Spleen (tissue), 11 donors: ENCODE data around the gene SEC14L6. TPM values are rescaled to one million over a fixed set of nuclear protein-coding genes. Genes with fewer than 3 reads are reported as not detected.

Experiments
- DNase-seq: peaks from one replicate; pipeline ENCODE4 v3.0.0-alpha.2; 2020
- H3K27ac ChIP-seq, 8 donors: fragments of 200-600 bp; sonication (generic) in 7 of 8; 1 replicate in 4 of 8; 2 replicates in 4 of 8; pipeline versions ENCODE4 v1.5.0 to v1.8.0; 2016 to 2021; ENCODE audit warnings: inconsistent platforms in 4 of 8, mild to moderate bottlenecking in 4 of 8, moderate library complexity in 1 of 8
- H3K27me3 ChIP-seq, 7 donors: fragments of 200-600 bp; sonication (generic) in 6 of 7; replicated peaks in 1 of 7; 1 replicate in 4 of 7; 2 replicates in 3 of 7; pipeline versions ENCODE4 v1.5.0 to v1.8.0; 2016 to 2021; ENCODE audit warnings: inconsistent platforms in 3 of 7, mild to moderate bottlenecking in 1 of 7
- H3K36me3 ChIP-seq, 6 donors: fragments of 200-600 bp; sonication (generic) in 5 of 6; 1 replicate in 4 of 6; 2 replicates in 2 of 6; pipeline versions ENCODE4 v1.5.0 to v1.8.0; 2016 to 2021; ENCODE audit warnings: inconsistent platforms in 2 of 6
- H3K4me1 ChIP-seq, 6 donors: fragments of 200-600 bp; sonication (generic) in 5 of 6; 1 replicate in 3 of 6; 2 replicates in 3 of 6; pipeline versions ENCODE4 v1.5.0 to v1.8.0; 2016 to 2021; ENCODE audit warnings: inconsistent platforms in 3 of 6
- H3K4me3 ChIP-seq, 8 donors: fragments of 200-600 bp; sonication (generic) in 7 of 8; 1 replicate in 4 of 8; 2 replicates in 4 of 8; pipeline versions ENCODE4 v1.5.0 to v1.8.0; 2016 to 2021; ENCODE audit warnings: inconsistent platforms in 4 of 8, mild to moderate bottlenecking in 4 of 8, moderate library complexity in 2 of 8
- H3K9me3 ChIP-seq, 8 donors: fragments of 200-600 bp; sonication (generic) in 7 of 8; 1 replicate in 4 of 8; 2 replicates in 4 of 8; pipeline versions ENCODE4 v1.5.0 to v1.8.0; 2016 to 2021; ENCODE audit warnings: inconsistent platforms in 4 of 8
- POLR2A ChIP-seq, 3 donors: fragments of 450-650 bp; IDR thresholded peaks; one replicate each; pipeline ENCODE4 v1.5.1; 2017; ENCODE audit warnings: antibody characterized with exemption in 3 of 3, mild to moderate bottlenecking in 1 of 3
- POLR2AphosphoS5 ChIP-seq, 3 donors: sonication (generic); formaldehyde crosslinking; IDR thresholded peaks; one replicate each; pipeline ENCODE4 v1.5.1; 2017; ENCODE audit warnings: antibody characterized with exemption in 3 of 3
- WGBS, 5 donors: extraction: QIAGEN DNeasy Blood & Tissue Kit in 3 of 5; methylation state at CpG; one replicate each; pipeline versions ENCODE4 v1.1.5 to v1.1.7; 2013 to 2018; 5-methylcytosine and 5-hydroxymethylcytosine counted together
- intact Hi-C: fragments of 100-400 bp; cut with DNase I; formaldehyde crosslinking; loops from one replicate; pipeline ENCODE4 v1.15.0; 2023; ENCODE audit warnings: low total_unique reads
- polyA plus RNA-seq, 3 donors: library from polyadenylated mRNA; stranded (reverse); fragments of 200-250 nt; gene quantifications; one replicate each; pipeline ENCODE4 v1.2.1, GENCODE V29; 2013
- total RNA-seq, 7 donors: library from RNA; depleted of rRNA in 3 of 7; stranded (reverse); fragments of >200 nt in 3 of 7; fragmentation: NEBNext Ultra II Directional in 4 of 7; extraction: Animal tissue kit (Norgen Biotek cat#: 25700) in 4 of 7; gene quantifications; one replicate each; pipeline versions ENCODE4 v1.1.0 to v1.2.1, GENCODE V29; 2016 to 2021
- TF ChIP-seq, protein P1 (sequence below), 11 experiments: fragments of 200-600 bp in 7 of 11; fragments of 450-650 bp in 4 of 11; sonication (generic) in 4 of 11; IDR thresholded peaks in 8 of 11; conservative IDR thresholded peaks in 3 of 11; 1 replicate in 7 of 11; 2 replicates in 4 of 11; pipeline versions ENCODE4 v1.4.0 to v1.8.0; 2016 to 2021; ENCODE audit warnings: antibody characterized with exemption in 11 of 11, inconsistent platforms in 4 of 11, mild to moderate bottlenecking in 1 of 11
- donor health status: healthy with polysubstance abuse.
- donor health status: DM: no; HTN: no; CAD: no; lungs with moderate emphysema.
- donor health status: DM: no; HTN: no; CAD: no.
- donor health status: Bipolar disorder and iron deficiency.
- donor health status: healthy.
- donor health status: DM: no; HTN: no; CAD: no.
- donor health status: DM: yes; HTN: yes; CAD: no.

Gene SEC14L6
- total and polyA plus RNA-seq, 10 donors: 0.03 to 0.56 (median 0.17) TPM; not detected in 2

DNA sequence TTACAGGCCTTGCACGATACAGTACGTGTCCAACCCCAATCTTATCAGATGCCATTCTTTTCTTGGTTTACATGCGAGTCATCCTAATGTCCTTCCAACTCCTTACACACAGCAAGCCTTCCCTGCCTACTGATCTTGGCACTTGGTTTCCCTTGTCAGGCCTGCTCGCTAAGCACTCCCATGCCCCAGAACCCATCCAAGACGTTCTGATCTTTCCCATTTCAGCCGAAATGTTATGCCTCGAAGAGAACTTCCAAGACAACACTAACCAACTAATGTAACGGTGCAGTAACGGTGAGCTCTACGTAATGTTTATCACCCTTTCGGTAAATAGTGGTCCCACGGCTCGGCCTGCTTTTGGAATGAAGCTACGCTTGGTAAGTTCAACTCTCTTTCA is 44.6 kb upstream of the SEC14L6 start:
- H3K27ac ChIP-seq: peak overlapping the region in 7 of 8 donors; percentile 58 to 91 (median 89)
- 5 to 9% (median 6%) methylated on average over 14 of the region's 14 CpGs for WGBS, 5 donors
- intact Hi-C loops: no loop called here

DNA sequence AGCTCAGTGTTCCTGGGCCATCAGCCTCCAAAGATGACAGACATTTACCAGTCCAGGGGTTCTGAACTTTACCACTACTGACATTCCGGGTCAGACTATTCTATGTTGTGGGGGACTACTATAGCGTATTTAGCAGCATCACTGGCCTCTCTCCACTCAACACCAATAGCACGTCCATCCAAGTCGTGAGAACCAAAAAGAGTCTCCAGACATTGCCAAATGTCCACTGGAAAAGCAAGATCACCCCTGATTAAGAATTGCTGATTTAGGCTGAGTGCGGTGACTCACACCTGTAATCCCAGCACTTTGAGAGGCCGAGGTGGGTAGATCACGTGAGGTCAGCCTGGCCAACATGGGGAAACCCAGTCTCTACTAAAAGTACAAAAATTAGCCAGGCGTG is 39.9 kb upstream of the SEC14L6 start:
- no peaks in the 10 kb centered on the region for H3K9me3 ChIP-seq
- intact Hi-C loops: no loop called here
- DNase-seq: no peak

More for the DNA sequence above, 44.6 kb upstream of the SEC14L6 start:
- TF ChIP-seq POLR2A (IDR thresholded peaks at IDR 0.05) (no peak), POLR2AphosphoS5 (IDR thresholded peaks at IDR 0.05) (no peak)
- TF ChIP-seq, protein P1, sequence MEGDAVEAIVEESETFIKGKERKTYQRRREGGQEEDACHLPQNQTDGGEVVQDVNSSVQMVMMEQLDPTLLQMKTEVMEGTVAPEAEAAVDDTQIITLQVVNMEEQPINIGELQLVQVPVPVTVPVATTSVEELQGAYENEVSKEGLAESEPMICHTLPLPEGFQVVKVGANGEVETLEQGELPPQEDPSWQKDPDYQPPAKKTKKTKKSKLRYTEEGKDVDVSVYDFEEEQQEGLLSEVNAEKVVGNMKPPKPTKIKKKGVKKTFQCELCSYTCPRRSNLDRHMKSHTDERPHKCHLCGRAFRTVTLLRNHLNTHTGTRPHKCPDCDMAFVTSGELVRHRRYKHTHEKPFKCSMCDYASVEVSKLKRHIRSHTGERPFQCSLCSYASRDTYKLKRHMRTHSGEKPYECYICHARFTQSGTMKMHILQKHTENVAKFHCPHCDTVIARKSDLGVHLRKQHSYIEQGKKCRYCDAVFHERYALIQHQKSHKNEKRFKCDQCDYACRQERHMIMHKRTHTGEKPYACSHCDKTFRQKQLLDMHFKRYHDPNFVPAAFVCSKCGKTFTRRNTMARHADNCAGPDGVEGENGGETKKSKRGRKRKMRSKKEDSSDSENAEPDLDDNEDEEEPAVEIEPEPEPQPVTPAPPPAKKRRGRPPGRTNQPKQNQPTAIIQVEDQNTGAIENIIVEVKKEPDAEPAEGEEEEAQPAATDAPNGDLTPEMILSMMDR (IDR thresholded peaks at IDR 0.05 in 8 of 11, conservative IDR thresholded peaks at IDR 0.05 in 3 of 11): no peak
- H3K4me1 ChIP-seq: peaks cover 19 to 34% (median 25%) of the 10 kb centered on the region in 6 donors
- peak overlapping the region; percentile 77 to 99 (median 93) for H3K4me3 ChIP-seq
- H3K36me3 ChIP-seq: peaks cover 7 to 36% (median 34%) of the 10 kb centered on the region in 6 donors
- DNase-seq: no peak
- H3K9me3 ChIP-seq: no peaks in the 10 kb centered on the region
- peaks cover 0 to 5% (median 0%) of the 10 kb centered on the region in 7 donors for H3K27me3 ChIP-seq

DNA sequence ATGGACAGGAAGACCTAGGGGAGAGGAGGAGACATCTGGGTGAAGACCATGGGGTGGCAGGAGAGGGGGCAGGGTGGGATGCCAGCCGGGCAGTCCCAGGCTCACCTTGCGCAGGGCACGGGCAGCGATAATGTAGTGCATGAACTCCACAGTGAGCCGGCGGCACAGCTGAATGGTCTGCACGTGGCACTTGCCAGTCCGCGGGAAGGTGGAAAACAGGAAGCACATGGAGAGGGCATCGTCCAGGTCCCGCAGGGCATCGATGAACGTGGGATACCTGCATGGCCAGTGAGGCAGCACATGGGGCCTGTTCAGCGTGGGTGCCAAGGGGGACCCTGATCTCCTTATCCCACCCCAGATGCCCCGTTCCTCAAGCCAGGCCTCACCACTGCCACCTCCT is 37.9 kb upstream of the SEC14L6 start:
- Histone ChIP-seq H3K27me3 (no peaks in the 10 kb centered on the region), H3K27ac (no peak overlapping the region), H3K9me3 (no peaks in the 10 kb centered on the region), H3K4me1 (peaks cover 0 to 8% (median 0%) of the 10 kb centered on the region in 6 donors), H3K36me3 (peaks cover 22 to 100% (median 100%) of the 10 kb centered on the region in 6 donors), H3K4me3 (no peak overlapping the region)
- 91 to 97% (median 92%) methylated on average over 15 of the region's 15 CpGs for WGBS, 5 donors
- DNase-seq: no peak
- intact Hi-C loops: no loop called here
- TF ChIP-seq, protein P1 (IDR thresholded peaks at IDR 0.05 in 8 of 11, conservative IDR thresholded peaks at IDR 0.05 in 3 of 11): no peak
- TF ChIP-seq POLR2AphosphoS5 (IDR thresholded peaks at IDR 0.05) (peak in 1 of 3 donors; percentile 57), POLR2A (IDR thresholded peaks at IDR 0.05) (no peak)

More for the DNA sequence above, 39.9 kb upstream of the SEC14L6 start:
- TF ChIP-seq, protein P1 (IDR thresholded peaks at IDR 0.05 in 8 of 11, conservative IDR thresholded peaks at IDR 0.05 in 3 of 11): no peak
- no peak for TF ChIP-seq POLR2AphosphoS5 (IDR thresholded peaks at IDR 0.05)
- TF ChIP-seq POLR2A (IDR thresholded peaks at IDR 0.05): no peak
- Histone ChIP-seq H3K27ac (no peak overlapping the region), H3K36me3 (peaks cover 17 to 84% (median 82%) of the 10 kb centered on the region in 6 donors), H3K4me1 (peaks cover 14 to 26% (median 18%) of the 10 kb centered on the region in 6 donors), H3K27me3 (no peaks in the 10 kb centered on the region), H3K4me3 (no peak overlapping the region)
- WGBS, 5 donors: 93 to 99% (median 95%) methylated on average over 8 of the region's 8 CpGs

DNA sequence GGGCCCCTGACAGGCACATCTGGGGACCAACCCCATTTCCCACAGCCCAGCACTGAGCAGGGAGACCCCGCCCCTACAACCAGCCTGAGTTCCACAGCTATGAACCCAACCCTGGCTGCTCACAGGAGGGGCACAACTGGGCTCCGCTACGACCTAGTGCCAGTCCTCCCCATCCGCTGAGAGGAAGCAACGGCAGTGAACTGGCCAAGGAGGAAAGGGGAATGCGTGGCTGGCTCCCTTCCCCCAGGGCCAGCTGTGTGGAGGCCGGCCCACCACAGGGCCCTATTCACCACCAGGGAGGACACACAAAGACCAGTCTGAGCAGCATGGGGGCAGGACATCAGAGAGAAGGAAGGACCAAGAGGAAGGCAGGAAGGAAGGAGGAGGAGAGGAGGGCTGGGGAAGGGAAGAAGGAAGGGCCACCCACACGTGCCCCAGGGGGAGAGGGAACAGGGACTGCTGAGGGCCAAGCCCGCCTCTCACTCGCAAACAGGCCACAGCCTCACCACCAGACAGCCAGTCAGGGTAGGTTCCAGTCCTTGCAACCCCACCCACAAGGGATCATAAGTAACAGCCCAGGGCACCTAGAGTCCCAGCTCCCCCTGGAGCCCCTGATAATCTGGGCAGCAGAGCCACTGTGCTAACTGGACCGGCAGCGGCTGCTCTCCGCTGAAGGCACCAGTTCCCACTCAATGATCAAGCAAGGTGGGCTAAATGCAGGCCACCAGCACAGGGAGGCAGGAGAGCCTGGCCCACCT is 36.4 kb upstream of the SEC14L6 start:
- Histone ChIP-seq H3K27ac (peak overlapping the region in 1 of 8 donors; percentile 17), H3K36me3 (peaks cover 28 to 100% (median 100%) of the 10 kb centered on the region in 6 donors), H3K27me3 (no peaks in the 10 kb centered on the region), H3K4me1 (peaks cover 0 to 4% (median 0%) of the 10 kb centered on the region in 6 donors), H3K4me3 (no peak overlapping the region), H3K9me3 (no peaks in the 10 kb centered on the region)
- TF ChIP-seq, protein P1 (IDR thresholded peaks at IDR 0.05 in 8 of 11, conservative IDR thresholded peaks at IDR 0.05 in 3 of 11): no peak
- TF ChIP-seq POLR2AphosphoS5 (IDR thresholded peaks at IDR 0.05) (no peak), POLR2A (IDR thresholded peaks at IDR 0.05) (no peak)
- DNase-seq: no peak
- 75 to 88% (median 77%) methylated on average over 10 to 13 of the region's 13 CpGs for WGBS, 5 donors
- intact Hi-C loops: no loop called here
